Fibroblast of skin of back (primary cell): ENCODE measurements around the gene ANAPC2. TPM values are rescaled to one million over a fixed set of nuclear protein-coding genes. Genes with fewer than 3 reads are reported as not detected.

Experiments used
- DNase-seq: peaks from one replicate; pipeline ENCODE4 v3.0.0-alpha.2; 2013
- polyA plus RNA-seq, 2 experiments: library from polyadenylated mRNA; unstranded; fragments of 120-200 nt; gene quantifications; one replicate each; pipeline ENCODE4 v1.2.1, GENCODE V29; 2013; ENCODE audit not compliant: insufficient read length in 2 of 2

ANAPC2 gene, protein sequence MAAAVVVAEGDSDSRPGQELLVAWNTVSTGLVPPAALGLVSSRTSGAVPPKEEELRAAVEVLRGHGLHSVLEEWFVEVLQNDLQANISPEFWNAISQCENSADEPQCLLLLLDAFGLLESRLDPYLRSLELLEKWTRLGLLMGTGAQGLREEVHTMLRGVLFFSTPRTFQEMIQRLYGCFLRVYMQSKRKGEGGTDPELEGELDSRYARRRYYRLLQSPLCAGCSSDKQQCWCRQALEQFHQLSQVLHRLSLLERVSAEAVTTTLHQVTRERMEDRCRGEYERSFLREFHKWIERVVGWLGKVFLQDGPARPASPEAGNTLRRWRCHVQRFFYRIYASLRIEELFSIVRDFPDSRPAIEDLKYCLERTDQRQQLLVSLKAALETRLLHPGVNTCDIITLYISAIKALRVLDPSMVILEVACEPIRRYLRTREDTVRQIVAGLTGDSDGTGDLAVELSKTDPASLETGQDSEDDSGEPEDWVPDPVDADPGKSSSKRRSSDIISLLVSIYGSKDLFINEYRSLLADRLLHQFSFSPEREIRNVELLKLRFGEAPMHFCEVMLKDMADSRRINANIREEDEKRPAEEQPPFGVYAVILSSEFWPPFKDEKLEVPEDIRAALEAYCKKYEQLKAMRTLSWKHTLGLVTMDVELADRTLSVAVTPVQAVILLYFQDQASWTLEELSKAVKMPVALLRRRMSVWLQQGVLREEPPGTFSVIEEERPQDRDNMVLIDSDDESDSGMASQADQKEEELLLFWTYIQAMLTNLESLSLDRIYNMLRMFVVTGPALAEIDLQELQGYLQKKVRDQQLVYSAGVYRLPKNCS
- polyA plus RNA-seq (2013, experiment 1 of 2; ENCODE audit: insufficient read length), result 28.1 TPM
- 23.7 TPM for polyA plus RNA-seq (2013, experiment 2 of 2; ENCODE audit: insufficient read length)

DNA sequence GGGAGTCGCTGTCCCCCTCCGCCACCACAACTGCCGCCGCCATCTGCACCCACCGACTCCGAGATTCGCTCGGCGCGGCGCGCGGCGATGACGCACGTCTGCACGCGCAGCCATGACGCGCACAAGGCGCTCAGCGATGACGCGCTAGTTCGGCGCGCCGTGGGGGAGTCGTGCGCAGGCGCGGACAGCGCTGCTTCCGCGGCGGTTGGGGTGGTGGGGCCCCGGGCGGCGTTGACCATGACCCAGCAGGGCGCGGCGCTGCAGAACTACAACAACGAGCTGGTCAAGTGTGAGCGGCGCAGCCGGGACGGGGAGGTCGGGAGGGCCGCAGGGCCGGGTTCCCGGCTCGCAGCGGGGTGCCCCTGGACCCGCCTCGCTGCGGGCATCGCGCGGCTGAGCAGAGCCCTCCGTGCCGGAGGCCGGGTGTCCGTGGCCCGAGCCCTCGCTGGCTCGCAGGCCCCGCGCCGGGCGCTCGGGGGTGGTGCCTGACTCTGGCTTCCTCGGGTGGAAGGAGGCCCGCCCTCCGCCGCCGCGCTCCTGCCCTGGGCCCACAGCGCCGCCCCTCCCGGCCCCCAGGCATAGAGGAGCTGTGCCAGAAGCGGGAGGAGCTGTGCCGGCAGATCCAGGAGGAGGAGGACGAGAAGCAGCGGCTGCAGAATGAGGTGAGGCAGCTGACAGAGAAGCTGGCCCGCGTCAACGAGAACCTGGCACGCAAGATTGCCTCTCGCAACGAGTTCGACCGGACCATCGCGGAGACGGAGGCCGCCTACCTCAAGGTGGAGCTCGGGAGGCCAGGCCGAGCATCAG is at the start of gene ANAPC2, which contains the start of gene SSNA1:
ANAPC2 (minus strand) TSS at position 71 of the 807 bp plus-strand sequence; CDS start at position 43, 28 bp downstream.
SSNA1 (plus strand) TSS at position 187 of the 807 bp plus-strand sequence; CDS start at position 238, 51 bp downstream.
- DNase-seq, result peak; percentile 91

DNA sequence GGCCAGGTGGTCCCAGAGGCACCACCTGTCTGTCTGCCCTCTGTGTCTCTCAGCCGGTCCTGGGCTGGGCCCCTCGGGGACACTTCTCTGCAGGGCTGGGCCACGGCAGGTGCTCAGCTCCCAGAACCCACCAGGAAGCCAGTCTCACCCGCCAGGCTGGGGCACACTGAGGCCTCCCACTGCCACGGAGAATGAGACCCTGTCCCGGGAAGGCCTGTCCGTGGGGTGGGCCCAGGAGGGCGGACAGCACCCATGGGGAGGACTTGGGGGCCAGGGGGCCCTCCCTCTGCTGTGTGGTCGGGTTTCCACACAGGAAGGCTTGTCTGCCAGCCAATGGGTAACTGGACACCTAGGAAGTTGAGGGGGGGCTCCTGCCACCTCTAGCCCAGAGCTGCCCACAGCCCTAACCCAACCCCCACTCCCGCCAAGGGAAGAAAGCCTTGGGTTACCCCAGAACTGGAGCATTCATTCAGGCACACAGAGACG is 48.6 kb upstream of the ANAPC2 start:
- DNase-seq, result no peak

DNA sequence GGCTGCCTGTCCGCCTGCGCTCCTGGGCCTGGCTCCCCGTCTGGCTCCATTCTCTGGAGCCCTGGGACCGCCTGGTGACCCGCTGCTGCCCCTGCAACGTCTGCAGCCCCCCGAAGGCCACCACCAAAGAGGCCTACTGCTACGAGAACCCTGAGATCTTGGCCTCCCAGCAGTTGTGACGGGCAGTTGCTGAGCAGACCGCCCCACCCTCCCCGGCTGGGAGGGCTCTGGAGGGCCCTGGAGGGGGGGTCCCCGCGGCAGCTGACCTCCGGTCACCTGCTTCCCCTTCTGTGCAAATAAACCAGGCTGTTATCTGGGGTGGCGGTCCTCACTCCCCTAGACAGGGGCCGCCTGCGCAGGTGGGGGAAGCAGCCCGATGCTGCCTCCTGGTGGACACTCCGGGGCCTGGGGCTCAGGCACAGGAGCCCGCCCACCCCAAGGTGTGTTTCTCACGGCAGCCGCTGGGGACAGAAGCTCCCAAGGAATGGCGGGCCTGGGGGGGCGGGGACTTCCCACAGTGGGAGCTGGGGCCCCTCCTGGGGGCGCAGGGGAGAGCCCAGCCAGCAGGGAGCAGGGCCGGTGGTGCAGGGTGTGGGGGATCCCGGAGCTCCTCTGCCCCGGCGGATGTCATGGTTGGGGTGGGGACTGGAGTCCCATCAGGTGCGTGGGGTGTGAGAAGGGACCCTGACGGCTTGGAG is 48.0 kb upstream of the ANAPC2 start:
- DNase-seq, result peak; percentile 71

DNA sequence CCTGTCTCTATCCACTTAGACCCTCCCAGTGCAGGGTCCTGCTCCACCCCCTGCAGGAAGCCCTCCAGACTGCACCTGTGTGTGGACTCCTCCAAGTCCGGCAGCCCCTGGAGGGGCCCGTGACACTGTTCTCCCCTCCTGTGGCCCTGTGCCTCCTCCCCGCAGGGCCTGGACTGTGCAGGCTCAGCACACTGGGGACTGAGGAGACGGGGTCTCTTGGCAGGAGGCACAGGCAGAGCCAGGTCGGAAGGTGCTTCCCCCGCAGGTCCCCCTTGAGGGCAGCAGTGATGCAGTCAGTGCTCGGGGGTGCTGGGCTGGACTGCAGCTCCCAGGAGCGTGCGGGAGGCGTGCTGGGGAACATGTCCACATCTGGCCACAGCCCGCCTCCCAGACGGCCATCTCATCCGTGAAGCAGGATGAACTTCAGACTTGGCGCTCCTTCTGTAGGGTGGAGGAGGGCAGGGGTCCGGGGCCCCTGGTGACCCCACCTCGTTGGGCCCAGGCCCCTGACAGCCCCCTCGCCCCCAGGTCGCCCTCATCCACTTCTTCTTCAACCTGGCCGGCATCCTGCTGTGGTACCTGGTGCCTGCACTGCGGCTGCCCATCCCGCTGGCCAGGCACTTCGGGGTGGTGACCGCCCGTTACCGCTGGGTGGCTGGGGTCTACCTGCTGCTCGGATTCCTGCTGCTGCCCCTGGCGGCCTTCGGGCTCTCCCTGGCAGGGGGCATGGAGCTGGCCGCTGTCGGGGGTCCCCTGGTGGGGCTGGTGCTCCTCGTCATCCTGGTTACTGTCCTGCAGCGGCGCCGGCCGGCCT is 47.3 kb upstream of the ANAPC2 start:
- no peak for DNase-seq

DNA sequence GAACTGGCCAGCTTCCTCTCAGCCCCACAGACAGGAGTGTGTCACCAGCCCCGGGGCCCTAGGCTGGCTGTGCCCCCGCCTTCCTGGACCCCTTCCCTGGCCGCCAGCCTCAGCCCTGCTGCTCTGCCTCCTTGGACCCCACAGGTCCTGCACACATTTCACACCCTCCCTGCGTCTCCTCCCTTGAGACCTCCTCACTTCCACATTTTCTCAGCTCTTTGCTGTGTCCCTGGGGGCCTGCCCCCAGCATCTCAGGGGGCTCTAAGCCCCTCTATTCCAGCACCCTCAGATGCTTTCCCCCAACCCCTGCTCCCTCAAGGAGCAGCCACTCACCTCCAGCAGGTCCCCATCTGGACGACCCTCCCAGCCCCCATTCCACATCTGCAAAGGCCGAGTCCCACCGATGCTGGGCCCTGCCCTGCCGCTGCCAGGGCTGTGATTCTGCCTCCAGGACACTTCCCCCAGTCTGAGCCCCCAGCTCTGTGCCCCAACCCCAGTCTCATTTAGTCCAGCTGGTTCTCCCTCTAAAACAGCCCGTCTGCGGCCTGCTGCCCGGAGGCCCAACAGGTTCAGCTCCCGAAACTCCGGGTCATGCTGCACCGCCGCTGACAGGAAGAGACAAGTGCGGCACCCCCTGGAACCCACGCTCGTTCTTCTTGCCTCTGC is 46.5 kb upstream of the ANAPC2 start:
- DNase-seq, result no peak

DNA sequence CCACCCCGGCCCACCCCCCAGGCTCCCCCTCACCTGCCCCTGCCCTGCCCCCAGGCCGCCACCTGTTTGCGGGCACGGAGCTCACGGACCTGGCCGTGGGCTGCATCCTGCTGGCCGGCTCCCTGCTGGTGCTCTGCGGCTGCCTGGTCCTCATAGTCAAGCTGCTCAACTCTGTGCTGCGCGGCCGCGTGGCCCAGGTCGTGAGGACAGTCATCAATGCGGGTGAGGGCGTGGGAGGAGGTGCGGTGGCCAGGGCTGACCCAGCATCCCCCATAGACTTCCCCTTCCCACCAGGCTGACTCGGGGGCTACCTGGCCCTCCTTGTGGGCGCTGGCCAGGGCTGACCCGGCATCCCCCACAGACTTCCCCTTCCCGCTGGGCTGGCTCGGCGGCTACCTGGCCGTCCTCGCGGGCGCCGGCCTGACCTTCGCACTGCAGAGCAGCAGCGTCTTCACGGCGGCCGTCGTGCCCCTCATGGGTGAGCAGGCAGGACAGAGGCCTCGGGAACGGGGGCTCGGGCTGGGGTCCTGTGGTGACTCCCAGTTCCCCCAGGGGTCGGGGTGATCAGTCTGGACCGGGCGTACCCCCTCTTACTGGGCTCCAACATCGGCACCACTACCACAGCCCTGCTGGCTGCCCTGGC is 45.8 kb upstream of the ANAPC2 start:
- DNase-seq, result no peak

DNA sequence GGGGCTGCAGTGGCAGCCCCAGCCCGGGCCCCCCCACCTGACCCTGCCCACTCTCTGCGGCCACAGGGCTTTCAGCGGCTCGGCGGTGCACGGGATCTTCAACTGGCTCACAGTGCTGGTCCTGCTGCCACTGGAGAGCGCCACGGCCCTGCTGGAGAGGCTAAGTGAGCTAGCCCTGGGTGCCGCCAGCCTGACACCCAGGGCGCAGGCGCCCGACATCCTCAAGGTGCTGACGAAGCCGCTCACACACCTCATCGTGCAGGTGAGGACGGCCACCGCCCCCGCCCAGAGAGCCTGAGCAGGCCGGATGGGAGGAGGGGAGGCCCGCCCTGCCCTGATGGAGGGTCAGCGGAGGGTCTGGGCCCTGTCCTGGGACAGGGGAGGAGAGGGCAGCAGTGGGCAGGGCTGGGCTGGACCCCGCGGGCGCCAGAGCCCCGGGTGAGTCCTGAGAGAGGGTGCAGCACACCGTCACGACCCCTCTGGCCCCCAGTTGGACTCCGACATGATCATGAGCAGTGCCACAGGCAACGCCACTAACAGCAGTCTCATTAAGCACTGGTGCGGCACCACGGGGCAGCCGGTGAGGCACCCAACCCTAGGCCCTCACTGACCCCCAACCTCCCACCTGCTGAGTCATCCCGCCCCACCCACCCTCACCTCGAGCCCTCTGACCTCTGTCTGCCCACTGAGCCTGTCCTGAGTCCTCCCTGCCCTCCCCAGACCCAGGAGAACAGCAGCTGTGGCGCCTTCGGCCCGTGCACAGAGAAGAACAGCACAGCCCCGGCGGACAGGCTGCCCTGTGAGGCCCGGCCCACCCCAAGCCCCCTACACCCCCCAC is 45.0 kb upstream of the ANAPC2 start:
- no peak for DNase-seq

DNA sequence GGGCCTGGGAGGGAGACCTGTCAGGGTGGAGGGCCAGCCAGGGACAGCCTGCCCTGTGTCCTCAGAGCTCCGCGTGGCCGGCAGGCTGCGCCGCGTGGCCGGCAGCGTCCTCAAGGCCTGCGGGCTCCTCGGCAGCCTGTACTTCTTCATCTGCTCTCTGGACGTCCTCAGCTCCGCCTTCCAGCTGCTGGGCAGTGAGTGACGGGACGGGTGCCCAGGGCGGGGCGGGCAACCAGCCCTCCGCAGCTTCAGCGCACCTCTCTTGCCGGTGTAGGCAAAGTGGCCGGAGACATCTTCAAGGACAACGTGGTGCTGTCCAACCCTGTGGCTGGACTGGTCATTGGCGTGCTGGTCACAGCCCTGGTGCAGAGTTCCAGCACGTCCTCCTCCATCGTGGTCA is 44.1 kb upstream of the ANAPC2 start:
- DNase-seq, result no peak

DNA sequence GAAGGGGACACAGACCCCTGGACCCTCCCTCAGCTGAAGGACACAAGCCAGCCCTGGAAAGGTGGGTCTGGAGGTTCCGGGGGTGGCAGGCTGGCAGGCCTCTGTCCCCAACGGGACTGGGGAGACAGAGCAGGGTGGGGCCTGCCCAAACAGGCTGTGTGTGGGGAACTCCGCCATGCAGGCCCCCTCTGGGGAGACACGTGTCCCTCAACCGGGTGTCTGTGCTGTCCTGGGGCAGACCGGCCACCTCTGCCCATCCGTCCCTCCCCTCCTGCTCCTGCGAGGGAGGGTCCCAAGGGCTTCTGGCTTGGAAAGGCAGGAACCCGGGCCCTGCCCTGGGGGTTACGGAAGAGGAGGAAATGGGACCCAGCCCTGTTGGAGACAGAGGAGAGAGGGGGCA is 43.7 kb upstream of the ANAPC2 start:
- DNase-seq, result no peak

DNA sequence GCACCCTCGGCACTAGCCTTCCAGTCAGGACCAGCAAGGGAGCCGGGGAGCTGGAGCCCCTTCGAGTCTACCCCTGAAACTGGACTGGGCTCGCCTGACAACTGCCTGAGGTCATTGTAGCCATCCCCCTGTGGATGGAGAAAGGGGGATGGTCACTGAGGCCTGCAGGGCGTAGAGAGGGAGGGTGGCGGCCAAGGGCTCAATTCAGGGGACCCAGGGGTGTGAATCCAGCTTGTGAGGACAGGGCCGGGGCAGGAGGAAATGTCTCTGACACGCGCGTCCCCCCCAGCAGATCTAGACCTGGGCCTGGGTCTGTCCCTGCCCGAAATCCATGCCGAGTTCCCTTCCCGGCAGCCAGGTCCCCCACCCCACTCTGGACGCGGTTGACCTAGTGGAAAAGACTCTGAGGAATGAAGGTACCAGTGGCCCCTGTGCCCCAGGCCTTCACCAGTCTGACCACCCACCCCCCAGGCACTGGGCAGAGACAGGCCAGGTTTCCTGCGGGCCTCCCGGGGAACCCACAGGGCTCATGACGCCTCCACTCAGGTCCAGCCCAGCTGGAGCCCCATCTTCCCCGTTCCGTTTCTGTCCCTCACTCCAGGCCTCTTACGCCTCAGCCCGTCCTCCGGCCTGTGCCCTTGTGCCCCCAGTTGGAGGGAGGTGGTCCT is 43.1 kb upstream of the ANAPC2 start:
- no peak for DNase-seq

DNA sequence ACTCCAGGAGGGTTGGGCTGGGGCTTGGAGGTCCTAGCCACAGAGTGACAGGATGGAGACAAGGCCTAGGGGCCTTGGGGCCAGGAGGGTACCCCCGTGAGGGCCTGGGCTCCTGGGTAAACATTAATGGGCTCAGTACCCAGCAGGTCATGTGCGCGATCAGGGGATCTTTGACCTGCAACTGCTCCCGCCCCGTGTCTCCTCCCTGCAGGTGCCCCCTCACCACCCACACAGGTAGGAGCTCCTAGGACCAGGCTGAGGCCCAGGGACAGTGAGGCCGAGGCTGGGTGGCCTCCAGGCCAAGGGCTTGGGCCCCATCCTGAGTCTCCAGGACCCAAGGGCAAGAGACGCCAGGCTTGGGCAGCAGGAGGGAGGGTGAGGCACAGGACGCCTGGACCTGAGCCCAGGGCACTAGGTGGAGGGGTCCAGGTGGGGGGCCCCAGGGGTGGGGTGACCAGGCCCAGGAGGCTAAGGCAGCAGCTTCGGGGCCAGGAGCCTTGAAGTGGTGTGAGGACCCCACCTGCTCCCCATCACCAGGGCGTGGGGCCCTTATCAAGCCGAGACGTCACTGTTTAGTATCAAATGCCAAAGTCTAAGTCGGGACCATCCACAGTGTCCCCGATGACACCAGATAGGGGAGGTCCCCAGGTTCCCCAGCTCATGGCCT is 42.5 kb upstream of the ANAPC2 start, which contains the start of gene SLC34A3:
SLC34A3 (plus strand) TSS at position 197 of the 667 bp plus-strand sequence. CDS start 802 bp downstream, outside the sequence.
- no peak for DNase-seq

DNA sequence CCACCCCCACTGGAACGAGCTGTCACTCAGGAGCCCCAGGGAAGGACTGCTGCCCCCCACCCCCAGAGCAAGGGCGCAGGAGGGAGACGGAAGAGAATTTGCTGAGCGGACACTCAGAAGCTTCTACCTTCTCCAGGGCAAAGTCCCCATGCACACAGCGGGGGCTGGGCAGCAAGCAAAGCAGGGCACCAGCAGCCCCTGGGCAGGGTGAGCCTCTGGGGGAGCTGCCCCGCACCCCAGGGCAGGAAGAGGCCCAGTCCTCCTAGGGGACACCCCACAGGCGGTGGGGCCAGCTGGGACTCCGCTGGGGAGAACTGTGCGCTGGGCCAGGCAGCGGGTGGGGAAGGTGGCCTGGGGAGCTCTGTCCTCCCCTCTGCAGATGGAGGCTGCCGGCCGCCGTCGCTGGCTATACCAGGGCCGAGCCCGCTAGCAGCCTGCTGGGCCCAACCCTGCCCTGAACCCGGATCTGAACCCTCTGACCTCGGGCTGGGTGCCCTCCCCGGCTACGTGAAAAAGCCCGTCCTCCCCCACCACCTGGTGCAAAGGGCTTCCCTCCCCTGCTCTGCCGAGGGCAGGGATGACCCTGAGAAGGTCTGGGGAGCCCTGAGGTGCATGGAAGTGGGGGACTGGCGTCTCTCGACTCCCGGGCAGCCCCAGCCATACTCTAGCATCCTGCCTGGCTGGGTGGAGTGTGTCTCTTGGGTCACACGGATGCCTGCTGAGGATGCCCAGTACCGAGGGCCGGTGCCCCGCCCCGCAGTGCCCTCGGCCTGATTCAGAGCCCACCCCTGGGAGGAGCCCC is 41.7 kb upstream of the ANAPC2 start:
- no peak for DNase-seq

DNA sequence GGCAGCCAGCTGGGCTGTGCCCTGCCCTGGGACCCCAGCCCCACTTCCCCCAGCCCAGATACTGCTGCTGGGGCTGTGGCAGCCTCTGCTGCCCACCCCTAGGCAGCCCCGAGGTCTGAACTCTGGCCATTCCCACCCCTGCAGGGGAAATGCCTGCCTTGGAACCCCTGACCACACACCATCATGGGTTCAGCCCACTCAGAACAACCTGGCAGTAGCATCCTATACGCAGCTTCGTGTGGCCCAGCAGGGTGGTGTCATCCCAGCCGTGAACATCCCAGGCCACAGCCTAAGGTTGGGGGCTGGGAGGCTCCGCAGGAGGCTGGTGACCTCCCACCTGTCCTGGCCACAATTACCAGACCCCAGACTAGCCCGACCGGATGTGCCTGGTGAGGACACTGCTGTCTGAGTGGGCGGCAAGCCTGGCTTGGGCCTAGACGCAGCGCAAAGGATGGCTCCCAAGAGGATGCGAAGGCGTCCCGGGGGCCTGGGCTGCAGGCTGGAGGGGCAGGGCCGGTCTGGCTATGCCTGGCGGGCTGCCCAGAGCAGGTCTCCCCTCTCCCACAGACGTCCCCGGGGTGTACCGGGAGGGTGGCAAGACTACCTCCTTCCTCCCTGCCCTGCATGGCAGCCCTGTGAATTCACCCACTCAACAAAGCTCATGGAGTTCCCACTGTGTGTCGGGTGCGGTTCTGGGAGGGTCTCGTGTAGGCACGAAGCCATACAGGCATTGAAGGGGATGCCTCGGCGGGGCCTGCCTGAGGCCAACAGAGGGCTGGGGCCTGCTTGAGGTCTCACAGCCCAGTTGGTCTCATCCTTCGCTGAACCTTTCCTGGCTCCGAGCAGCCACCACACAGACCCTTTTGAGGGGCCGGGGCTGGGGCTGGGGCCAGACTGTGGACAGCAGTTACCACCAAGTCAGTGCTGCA is 40.9 kb upstream of the ANAPC2 start:
- no peak for DNase-seq

DNA sequence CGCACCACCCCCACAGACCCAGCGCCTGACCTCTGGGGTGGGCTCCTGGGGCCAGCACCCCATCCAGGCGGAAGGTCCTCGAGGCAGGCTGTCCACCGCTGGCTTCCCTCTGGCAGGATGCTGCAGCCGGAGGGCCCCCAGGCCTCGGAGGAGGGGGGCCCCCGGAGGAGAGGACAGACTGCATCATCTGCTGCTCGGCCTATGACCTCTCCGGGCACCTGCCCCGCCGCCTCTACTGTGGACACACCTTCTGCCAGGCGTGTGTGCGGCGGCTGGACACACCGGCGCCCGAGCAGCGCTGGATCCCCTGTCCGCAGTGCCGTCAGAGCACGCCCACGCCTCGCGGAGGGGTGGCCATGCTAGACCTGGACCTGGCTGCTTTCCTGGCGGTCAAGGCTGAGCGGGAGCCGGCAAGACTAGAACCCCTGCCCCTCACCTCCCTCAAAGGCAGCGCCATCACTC is 40.2 kb upstream of the ANAPC2 start:
- DNase-seq, result no peak

DNA sequence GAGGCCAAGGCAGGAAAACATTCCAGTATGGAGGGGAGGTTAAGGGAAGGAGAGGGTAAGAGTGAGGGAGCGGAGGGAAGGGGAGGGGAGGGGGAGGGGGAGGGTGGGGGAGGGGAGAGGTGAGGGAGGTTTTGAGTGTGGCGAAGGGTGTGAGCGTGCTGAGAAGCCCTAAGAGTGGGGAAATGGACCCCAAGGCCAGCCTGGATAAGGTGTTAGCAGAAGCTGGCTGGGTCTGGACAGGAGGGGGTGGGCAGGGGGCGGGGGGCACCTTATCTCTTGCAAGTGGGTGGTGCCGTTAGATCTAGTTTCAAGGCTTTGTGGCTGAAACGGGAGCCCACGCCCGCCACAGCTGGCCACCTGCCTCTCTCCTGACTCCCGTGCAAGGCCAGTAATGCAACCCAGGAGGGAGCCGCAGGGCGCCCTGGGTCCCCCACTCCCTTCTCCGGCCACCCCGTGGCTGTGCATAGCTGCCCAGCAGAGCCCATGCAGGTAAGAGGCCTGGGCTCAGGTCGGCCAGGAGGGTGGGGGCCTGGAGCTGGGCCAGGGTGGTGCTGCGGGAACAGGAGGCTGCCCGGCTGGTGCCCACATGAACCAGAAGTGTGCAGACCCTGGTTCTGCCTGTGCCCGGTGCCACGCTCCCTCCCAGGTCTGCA is 39.6 kb upstream of the ANAPC2 start:
- no peak for DNase-seq
